ENCODE data around the gene MYO9B. TPM values are rescaled to one million over a fixed set of nuclear protein-coding genes. Genes with fewer than 3 reads are reported as not detected.

Gene MYO9B
- total and polyA plus RNA-seq, 2 of the 13 experiments (the other 11 are each of a cell fraction or from before 2014, with no cell fraction given), result 18.0 to 18.3 TPM

DNA sequence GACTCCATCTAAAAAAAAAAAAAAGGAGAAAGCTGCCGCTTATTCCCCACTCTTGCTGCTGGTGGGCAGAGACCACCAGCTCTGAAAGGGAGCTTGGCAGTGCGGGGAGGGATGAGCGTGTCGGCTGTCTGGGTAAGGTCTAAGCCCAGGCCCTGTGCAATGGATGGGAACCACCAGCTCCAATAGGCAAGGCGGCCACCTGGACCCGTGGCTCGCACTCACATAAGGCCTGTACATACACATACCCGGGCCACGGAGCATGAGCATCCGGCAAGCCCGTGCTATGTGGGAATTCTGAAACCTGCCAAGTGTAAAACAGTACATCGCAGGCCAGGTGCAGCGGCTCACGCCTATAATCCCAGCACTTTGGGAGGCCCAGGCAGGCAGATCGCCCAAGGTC is 83.0 kb downstream of the MYO9B start:
- CTCF ChIA-PET (ENCODE audit: low intra/inter-chr PET ratio, low total read pairs), result no interaction called here
- FAIRE-seq, result no peak
- TF ChIP-seq RELA (CRISPR knock-in tag; IDR thresholded peaks at IDR 0.05) (no peak), POLR2AphosphoS5 (IDR thresholded peaks at IDR 0.05; ENCODE audit: low read depth, low read length) (no peak), ZNF17 (CRISPR knock-in tag; IDR thresholded peaks at IDR 0.05) (no peak), KAT7 (CRISPR knock-in tag; IDR thresholded peaks at IDR 0.05; ENCODE audit: borderline replicate concordance) (no peak), SIN3A (IDR thresholded peaks at IDR 0.05; ENCODE audit: borderline replicate concordance, low read depth, low read length) (no peak), ELF4 (CRISPR knock-in tag; IDR thresholded peaks at IDR 0.05; ENCODE audit: borderline replicate concordance) (no peak), IKZF5 (CRISPR knock-in tag; IDR thresholded peaks at IDR 0.05) (no peak), ZNF20 (CRISPR knock-in tag; IDR thresholded peaks at IDR 0.05) (no peak), DZIP1 (CRISPR knock-in tag; IDR thresholded peaks at IDR 0.05) (no peak), ZNF282 (IDR thresholded peaks at IDR 0.05; ENCODE audit: partially characterized antibody) (no peak), ATRX (CRISPR knock-in tag; IDR thresholded peaks at IDR 0.05; ENCODE audit: borderline replicate concordance) (no peak), SP4 (CRISPR knock-in tag; IDR thresholded peaks at IDR 0.05) (no peak)
- TF ChIP-seq, protein P1, sequence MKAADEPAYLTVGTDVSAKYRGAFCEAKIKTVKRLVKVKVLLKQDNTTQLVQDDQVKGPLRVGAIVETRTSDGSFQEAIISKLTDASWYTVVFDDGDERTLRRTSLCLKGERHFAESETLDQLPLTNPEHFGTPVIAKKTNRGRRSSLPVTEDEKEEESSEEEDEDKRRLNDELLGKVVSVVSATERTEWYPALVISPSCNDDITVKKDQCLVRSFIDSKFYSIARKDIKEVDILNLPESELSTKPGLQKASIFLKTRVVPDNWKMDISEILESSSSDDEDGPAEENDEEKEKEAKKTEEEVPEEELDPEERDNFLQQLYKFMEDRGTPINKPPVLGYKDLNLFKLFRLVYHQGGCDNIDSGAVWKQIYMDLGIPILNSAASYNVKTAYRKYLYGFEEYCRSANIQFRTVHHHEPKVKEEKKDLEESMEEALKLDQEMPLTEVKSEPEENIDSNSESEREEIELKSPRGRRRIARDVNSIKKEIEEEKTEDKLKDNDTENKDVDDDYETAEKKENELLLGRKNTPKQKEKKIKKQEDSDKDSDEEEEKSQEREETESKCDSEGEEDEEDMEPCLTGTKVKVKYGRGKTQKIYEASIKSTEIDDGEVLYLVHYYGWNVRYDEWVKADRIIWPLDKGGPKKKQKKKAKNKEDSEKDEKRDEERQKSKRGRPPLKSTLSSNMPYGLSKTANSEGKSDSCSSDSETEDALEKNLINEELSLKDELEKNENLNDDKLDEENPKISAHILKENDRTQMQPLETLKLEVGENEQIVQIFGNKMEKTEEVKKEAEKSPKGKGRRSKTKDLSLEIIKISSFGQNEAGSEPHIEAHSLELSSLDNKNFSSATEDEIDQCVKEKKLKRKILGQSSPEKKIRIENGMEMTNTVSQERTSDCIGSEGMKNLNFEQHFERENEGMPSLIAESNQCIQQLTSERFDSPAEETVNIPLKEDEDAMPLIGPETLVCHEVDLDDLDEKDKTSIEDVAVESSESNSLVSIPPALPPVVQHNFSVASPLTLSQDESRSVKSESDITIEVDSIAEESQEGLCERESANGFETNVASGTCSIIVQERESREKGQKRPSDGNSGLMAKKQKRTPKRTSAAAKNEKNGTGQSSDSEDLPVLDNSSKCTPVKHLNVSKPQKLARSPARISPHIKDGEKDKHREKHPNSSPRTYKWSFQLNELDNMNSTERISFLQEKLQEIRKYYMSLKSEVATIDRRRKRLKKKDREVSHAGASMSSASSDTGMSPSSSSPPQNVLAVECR (CRISPR knock-in tag; IDR thresholded peaks at IDR 0.05; ENCODE audit: borderline replicate concordance), result no peak
- TF ChIP-seq, protein P2, sequence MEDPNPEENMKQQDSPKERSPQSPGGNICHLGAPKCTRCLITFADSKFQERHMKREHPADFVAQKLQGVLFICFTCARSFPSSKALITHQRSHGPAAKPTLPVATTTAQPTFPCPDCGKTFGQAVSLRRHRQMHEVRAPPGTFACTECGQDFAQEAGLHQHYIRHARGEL (CRISPR knock-in tag; IDR thresholded peaks at IDR 0.05), result no peak
- TF ChIP-seq, protein P3, sequence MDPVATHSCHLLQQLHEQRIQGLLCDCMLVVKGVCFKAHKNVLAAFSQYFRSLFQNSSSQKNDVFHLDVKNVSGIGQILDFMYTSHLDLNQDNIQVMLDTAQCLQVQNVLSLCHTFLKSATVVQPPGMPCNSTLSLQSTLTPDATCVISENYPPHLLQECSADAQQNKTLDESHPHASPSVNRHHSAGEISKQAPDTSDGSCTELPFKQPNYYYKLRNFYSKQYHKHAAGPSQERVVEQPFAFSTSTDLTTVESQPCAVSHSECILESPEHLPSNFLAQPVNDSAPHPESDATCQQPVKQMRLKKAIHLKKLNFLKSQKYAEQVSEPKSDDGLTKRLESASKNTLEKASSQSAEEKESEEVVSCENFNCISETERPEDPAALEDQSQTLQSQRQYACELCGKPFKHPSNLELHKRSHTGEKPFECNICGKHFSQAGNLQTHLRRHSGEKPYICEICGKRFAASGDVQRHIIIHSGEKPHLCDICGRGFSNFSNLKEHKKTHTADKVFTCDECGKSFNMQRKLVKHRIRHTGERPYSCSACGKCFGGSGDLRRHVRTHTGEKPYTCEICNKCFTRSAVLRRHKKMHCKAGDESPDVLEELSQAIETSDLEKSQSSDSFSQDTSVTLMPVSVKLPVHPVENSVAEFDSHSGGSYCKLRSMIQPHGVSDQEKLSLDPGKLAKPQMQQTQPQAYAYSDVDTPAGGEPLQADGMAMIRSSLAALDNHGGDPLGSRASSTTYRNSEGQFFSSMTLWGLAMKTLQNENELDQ (CRISPR knock-in tag; IDR thresholded peaks at IDR 0.05; ENCODE audit: borderline replicate concordance), result no peak

More for the DNA sequence above, 83.0 kb downstream of the MYO9B start:
- Histone ChIP-seq H3K4me3 (replicated peaks in 1 of 3; ENCODE audit: insufficient read depth in 1 of 3, low read depth in 2 of 3, low read length in 3 of 3) (no peak overlapping the region), H3K4me1 (ENCODE audit: insufficient read depth, low read length) (peaks cover 13% of the 10 kb centered on the region), H3K36me3 (replicated peaks in 1 of 2; ENCODE audit: control insufficient read depth in 1 of 2, insufficient read depth in 2 of 2, low read length in 2 of 2) (peaks cover 6 to 40% of the 10 kb centered on the region in 2 experiments; a peak in 4 of 5 replicates), H3K9me3 (ENCODE audit: low read length) (no peaks in the 10 kb centered on the region), H3K79me2 (ENCODE audit: insufficient read depth, low read length) (no peaks in the 10 kb centered on the region), H2AFZ (ENCODE audit: low read length) (no peak overlapping the region), H4K20me1 (ENCODE audit: insufficient read depth, low read length) (no peaks in the 10 kb centered on the region), H3K27ac (ENCODE audit: extremely low read length, insufficient read depth, low read length) (no peak overlapping the region), H3K9ac (ENCODE audit: insufficient read depth, low read depth, low read length) (no peak overlapping the region), H3K4me2 (ENCODE audit: low read depth, low read length) (no peak overlapping the region), H3K27me3 (ENCODE audit: control insufficient read depth in 1 of 2, insufficient read depth in 2 of 2, low read length in 2 of 2) (no peaks in the 10 kb centered on the region)
- BruUV-seq (replicated peaks), result no TSS peak
- WGBS (ENCODE audit: low lambda C conversion rate), result 96% methylated on average over 11 of the region's 15 CpGs
- intact Hi-C loops (cut with micrococcal nuclease; ENCODE audit: unreplicated experiment) (loop anchor here (5.0 kb wide), 1 partner anchor 216 kb away; no protein-coding TSS in a partner anchor), in situ Hi-C loops (cut with HindIII; ENCODE audit: extremely low pct_ligation_motif_present, low pct_unique_long_range_greater_than_20kb) (no loop called here)
- POLR2A ChIA-PET, result no interaction called here
- DNase-seq (ENCODE audit: low spot score) (no peak), ATAC-seq (no peak)
